ENCODE measurements around the gene PID1.

PID1 gene

DNA sequence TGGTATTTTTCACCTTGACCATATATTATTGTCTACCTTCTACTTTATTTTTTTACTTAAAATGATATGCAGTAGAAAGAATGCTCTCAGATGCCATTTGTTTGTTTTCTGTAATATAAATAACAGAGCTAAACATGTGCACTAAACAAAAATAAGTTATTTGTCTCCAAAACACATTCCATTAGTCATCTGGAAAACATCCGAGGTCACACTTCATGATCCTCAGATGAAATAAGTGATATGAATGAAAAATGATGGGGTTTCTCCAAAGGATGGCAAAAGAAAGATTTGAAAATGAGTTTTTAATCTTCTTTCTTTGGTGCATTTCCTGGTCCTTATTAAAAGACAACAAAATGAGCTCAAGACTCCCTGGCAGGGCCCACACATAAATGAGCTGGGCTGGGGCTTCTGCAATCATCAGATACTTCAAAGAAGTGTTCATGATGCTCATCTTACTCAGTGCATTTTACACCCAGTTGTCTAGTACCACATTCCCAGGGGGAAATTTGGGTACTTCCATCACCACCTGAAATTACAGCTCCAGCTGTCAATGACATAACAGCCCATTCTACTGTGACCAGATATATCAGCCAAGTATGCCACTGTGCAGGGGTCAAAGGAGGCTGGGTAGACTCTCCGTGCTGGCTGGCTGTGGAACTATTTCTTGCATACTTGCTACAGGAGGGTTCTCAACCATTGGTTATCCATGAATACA lies 283.5 kb downstream of the PID1 start:
- DNase-seq = no peak

DNA sequence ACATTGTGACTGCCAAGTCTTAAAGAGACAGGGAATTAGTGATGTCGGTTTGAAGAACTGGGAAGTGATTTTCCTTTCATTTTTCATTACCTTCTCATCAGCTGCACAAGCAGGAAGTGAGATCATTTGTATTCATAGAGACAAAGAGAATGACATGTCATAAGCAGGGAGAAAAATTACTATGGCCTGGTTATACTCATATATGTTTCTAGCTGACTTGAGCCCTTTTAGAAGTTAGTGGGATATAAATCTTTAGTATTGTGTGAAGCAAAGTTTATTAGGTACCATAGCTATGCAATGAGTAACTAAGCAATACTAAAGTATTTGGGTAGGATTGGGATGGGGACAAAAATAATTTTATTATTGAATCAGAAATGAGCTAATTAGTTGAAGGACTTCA lies 284.1 kb downstream of the PID1 start:
- no peak for DNase-seq

DNA sequence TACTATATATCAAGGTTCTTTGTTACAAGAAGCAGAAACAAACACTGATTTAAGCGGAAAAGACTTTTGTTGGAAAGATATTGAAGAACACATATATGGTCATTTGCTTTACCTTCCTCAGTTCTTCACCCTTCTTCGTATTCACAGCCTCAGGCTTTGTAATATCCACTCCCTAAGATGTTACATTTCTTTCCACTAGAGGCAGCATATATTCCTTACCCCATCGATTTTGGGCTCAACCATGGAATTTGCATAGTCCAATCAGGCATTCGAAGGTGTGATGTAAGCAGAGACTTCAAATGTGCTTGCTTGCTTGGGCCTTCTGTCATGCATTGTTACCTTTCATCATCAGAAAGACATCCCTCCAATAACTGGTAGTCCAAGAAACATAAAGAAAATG lies 287.4 kb downstream of the PID1 start:
- DNase-seq = no peak

DNA sequence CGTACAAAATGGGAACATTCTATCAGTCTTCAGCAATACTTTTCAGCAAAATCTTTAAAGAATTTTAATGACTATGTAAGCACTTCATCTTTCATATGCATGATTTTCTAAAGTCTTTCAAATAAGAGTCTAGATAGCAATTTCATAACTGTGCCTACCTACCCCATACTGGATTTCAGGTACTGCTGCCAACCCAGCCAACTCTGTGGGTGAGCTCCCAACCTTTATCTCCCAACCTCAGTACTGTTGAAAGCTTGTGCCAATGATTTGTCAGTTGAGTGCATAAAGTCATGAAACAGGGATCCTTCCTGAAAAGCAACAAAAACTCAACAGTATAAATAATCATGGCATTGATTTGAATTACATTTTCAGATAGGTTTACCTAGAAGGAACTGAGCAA lies 296.9 kb downstream of the PID1 start:
- no peak for DNase-seq

Data from right forelimb (tissue), 1 donor.